OCI-M2 (cell line): ENCODE measurements around the gene PXDN.
"Not testable (repeated sequence)": the region's sequence is repeated elsewhere in the genome, so short reads cannot be mapped to it uniquely, and the experiment has no call there.

Source experiments
- DNase-seq: peaks from one replicate; lab custom pipeline; 2025; ENCODE audit not compliant: unreplicated experiment; lab: John Stamatoyannopoulos, UW

PXDN gene

DNA sequence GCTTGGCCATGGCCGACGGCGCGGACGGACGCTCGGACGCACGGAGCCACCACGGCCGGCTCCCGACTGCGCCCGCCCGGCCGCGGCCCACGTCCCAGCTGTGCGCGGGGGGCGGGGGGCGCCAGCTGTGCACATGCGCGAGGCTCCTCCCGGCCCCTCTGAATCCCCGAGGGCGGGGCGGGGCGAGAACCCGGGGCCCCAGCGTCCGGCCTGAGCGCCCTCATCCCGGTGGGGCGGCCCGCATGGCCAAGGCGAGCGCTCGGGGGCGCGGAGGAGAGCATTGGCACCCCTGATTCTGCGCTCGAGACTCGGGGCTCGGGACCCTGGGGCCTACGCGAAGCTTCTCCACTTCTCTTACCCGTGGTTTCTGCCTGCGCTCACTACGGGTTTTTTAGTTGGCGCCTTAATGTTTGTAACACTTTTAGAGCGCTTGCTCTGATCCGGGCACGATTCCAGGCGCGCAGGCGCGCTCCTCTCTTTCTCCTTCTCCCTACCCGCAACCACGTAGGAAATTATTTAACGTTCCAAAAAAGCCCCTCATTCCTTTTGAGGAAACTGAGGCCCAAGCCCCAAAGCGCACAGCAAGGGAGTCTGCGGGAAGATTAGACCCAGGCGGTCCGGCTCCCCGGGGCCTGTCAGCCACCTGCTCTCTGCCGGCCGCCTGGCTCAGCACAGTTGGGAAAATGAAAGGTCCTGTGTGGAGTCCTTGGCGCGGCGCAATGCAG is at the start of gene PXDN:
TSS of gene PXDN (minus strand) at position 70 of the 725 bp plus-strand sequence. CDS start at position 10, 60 bp downstream.
- no peak for DNase-seq

GRCh38 chr2:1793868-1794445 is 49.6 kb upstream of the PXDN start:
- no peak for DNase-seq

DNA sequence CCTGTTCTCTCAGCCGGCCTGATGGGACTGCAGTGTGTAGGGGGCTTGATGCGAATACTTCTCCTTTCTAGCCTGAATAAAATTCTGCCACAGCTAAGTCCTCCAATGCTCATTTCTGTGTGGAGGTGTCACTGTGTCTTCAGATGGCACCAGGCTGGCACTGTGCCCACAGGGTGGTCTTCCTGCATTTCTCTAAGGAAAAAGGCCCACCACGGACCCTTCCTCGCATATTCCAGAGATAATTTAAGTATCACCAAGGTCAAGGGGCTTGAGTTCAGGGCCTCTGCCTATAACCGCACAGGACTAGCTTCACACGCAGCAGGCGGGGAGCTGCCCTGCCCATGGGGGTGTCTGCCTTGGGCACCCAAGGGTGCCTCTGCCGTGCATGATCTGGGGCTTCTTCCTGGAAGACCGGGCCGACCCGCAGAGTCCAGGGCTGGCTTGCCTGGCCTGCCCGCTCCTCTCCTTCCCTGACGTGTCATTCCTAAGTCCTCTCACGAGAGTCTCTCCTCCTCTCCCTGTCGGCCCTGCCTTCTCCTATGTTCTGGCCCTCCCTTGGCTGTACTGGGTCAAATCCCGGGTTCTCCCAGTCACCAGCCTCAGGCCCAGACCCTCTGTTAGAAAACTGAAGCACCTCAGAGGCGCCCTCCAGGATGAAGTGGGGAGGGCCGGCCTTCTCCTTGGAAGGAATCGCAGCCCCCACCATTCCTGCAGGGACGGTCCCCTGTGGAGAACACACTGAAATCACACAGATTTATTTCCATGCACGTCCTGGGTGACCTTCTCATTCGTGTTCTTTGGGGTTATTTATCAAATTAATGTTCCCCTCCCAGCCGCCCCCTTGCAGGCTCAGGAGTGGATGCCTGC is 48.9 kb upstream of the PXDN start:
- no peak for DNase-seq

DNA sequence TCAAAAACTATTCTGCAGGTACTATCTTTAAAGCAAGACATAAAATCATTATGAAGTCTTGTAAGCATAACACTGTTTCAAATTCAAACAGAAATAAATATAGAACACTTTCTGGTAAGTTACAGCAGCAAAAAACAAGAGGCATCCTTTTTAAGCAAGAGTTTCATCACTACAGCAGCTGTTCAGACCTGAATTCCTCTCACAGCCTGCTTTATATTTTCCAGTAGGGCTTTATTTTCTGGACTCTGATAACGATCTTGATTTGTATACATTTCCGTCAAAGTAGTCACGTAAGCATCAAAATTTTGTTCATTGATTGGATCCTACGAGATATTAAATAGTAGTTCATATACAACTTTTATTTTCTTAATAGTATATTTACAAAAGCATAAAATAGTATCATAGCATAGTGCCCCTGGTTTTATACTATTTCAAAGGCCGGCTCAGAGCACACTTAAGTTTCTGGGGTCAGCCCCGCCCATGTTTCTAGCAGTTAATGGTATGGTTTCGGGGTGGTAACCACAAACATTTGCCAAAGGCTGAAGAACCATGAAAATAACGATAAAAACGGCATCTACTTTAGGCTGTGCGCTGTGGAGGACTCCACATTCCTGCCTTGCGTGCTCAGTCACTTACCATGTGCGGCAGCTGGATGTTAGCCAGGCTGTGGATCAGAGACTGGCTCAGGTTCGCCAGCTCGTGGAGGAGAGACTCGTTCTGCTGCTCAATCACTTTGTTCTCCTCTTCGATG is 47.5 kb upstream of the PXDN start:
- DNase-seq: no peak

GRCh38 chr2:1791006-1791605 is 46.8 kb upstream of the PXDN start:
- DNase-seq: no peak

GRCh38 chr2:1790473-1790872 is 46.2 kb upstream of the PXDN start:
- no peak for DNase-seq

GRCh38 chr2:1789610-1790009 is 45.3 kb upstream of the PXDN start:
- no peak for DNase-seq

- no peak for DNase-seq
Measured at GRCh38 chr2:1788478-1788959, 44.2 kb upstream of the PXDN start.

DNA sequence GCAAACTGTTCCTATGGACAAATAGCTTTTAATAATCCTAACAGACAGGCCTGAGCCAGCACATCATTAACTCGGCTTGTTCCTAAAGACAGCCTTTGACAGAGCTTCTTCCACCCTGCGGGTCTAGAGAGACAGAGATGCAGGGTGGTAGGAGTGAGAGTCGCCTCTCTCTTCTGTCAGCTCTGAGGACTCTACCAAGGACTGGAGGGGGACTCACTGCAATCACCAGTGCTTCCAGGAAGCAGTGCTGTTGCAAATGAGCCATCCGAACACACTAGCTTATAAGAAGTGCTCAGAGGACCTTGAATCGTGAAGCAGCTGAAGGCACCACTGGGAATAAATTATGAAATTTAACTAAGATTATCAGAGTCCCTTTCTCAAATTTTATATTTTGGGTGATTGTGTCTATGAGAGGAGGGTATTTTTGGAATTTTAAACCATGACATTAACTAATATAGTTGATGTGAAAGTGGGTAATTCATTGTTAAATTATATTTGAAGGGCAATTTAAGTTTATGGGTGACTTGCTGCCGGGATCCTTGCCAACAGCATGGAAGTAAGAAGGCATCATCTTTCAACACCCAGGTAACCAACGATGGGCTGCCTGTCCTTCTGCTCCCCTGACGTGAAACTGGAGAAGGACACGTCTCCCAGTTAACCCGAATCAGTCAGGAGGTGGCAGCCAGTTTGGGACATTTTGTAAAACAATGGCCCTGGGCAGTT is 43.6 kb upstream of the PXDN start:
- no peak for DNase-seq

DNA sequence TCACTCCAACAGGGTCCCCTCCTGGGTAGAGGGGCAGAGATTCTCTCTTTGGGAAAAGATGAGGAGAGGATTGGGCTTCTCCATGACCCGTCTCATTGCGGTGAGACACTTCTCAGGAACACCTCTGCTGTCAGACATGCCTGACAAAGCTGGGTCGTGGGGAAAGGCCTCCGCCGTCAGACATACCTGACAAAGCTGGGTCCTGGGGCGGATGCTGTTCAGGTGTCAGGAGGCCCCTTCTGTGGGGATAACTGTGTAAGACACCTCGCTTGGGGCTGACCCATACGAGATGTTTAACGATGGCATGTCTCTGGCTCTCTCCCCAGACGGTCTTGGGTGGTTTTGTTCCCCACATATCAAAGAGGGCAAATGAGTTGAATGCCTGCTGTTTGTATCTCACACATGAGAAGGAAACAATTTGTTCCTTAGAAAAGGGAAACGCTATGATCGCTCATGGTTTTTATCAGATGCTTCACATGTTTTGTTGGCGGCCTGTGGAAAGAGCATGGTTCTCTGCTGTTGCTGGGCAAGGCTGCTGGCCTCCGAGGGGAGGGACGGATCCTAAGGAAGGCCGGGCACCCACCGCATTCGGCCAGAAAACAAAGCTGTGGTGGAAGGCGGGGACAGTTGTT is 40.8 kb upstream of the PXDN start:
- no peak for DNase-seq

GRCh38 chr2:1784087-1784486 is 39.8 kb upstream of the PXDN start:
- DNase-seq: no peak

DNA sequence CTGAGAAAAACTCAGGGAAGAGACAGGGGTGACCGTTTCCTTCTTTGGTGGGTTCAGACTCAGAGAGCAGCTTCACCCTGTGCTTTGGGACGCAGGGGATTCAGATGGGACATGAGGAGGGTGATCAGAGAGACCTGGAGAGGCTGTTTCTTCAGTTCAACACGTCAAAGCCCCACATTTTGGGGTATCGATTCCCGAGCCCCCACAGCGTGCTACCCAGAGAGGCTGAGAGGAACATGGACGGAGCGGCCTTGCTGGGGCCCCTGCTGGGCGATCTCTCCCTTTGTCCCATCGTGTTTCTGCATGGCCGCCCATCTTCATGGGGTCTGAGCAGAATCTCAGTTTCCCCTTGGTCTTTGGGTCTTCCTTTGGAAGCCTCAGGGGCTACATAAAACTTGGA is 38.2 kb upstream of the PXDN start:
- DNase-seq: no peak

GRCh38 chr2:1781291-1782080 is 37.2 kb upstream of the PXDN start:
- no peak for DNase-seq

- DNase-seq: no peak
Measured at GRCh38 chr2:1780693-1781092, 36.4 kb upstream of the PXDN start.

DNA sequence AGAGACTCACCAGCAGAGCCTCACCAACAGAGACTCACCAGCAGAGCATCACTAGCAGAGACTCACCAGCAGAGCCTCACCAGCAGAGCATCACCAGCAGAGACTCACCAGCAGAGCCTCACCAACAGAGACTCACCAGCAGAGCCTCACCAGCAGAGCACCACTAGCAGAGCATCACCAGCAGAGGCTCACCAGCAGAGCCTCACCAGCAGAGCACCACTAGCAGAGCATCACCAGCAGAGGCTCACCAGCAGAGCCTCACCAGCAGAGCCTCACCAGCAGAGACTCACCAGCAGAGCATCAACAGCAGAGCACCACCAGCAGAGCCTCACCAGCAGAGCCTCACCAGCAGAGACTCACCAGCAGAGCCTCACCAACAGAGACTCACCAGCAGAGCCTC is 35.7 kb upstream of the PXDN start:
- DNase-seq: not testable (repeated sequence)

- DNase-seq: no peak
Measured at GRCh38 chr2:1778566-1778965, 34.3 kb upstream of the PXDN start.

GRCh38 chr2:1777781-1778180 is 33.5 kb upstream of the PXDN start:
- DNase-seq: no peak

DNA sequence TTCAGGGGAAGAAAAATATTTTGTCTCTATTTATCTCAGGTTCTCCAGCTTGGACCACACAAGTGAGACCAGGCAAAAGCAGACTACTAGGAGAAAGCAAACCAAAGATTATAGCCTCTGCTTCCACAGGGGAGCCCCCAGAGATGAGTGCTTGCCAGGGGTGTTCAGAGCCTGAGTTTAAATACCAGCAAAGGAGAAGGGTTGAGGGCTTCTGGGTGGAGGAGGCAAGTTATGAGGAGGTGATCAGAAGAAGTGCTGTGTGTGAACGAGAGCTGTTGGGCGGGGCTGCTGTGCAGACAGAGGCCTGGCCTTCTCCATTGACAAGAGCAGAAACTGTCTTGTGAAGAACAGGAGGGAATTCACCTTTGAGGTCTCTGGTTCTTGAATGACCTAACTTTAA is 32.8 kb upstream of the PXDN start:
- no peak for DNase-seq

- no peak for DNase-seq
Measured at GRCh38 chr2:1775511-1776035, 31.3 kb upstream of the PXDN start.
